Measurements from ENCODE around the gene FBXO10.

DNA sequence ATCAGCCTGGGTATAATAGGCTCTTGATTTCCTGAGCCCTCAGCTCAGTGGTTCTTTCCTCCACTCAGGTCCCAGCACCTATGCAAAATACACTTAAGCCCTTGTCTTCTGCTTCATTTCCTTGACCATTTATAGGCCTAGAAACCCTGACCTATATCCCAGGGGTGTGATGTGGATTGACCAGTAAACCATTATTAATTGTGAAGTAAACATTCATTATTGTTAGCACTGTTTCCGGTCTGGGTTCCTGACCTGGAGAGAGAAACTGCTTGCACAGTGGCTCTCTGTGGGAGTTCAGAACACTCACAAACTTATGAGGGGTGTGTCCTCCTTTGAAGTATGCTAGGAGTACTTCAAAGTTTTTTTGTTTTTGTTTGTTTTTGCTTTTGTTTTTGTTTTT is 35.8 kb upstream of the FBXO10 start:
- TF ChIP-seq POLR2A (IDR thresholded peaks at IDR 0.05; ENCODE audit: control extremely low read depth in 1 of 2, low read depth in 2 of 2, low read length in 2 of 2): no peak
- TF ChIP-seq CHD2 (IDR thresholded peaks at IDR 0.05; ENCODE audit: low read length): no peak
- TF ChIP-seq, protein P1, sequence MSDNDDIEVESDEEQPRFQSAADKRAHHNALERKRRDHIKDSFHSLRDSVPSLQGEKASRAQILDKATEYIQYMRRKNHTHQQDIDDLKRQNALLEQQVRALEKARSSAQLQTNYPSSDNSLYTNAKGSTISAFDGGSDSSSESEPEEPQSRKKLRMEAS (IDR thresholded peaks at IDR 0.05): no peak
- TF ChIP-seq CEBPB (IDR thresholded peaks at IDR 0.05; ENCODE audit: low read depth, low read length): no peak
- TF ChIP-seq CREB1 (IDR thresholded peaks at IDR 0.05): no peak
- TF ChIP-seq RBBP5 (IDR thresholded peaks at IDR 0.05; ENCODE audit: borderline replicate concordance, low read depth, low read length): no peak
- TF ChIP-seq KDM1A (IDR thresholded peaks at IDR 0.05; ENCODE audit: borderline replicate concordance, low read length): no peak
- TF ChIP-seq, protein P2, sequence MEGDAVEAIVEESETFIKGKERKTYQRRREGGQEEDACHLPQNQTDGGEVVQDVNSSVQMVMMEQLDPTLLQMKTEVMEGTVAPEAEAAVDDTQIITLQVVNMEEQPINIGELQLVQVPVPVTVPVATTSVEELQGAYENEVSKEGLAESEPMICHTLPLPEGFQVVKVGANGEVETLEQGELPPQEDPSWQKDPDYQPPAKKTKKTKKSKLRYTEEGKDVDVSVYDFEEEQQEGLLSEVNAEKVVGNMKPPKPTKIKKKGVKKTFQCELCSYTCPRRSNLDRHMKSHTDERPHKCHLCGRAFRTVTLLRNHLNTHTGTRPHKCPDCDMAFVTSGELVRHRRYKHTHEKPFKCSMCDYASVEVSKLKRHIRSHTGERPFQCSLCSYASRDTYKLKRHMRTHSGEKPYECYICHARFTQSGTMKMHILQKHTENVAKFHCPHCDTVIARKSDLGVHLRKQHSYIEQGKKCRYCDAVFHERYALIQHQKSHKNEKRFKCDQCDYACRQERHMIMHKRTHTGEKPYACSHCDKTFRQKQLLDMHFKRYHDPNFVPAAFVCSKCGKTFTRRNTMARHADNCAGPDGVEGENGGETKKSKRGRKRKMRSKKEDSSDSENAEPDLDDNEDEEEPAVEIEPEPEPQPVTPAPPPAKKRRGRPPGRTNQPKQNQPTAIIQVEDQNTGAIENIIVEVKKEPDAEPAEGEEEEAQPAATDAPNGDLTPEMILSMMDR (IDR thresholded peaks at IDR 0.05; ENCODE audit: control extremely low read depth in 1 of 3, insufficient read depth in 1 of 3, low read depth in 1 of 3, low read length in 3 of 3): no peak
- TF ChIP-seq KDM5A (IDR thresholded peaks at IDR 0.05; ENCODE audit: low read length): no peak
- TF ChIP-seq NANOG (IDR thresholded peaks at IDR 0.05; ENCODE audit: insufficient read depth, low read depth, low read length, poor library complexity, severe bottlenecking): no peak
- no peak for TF ChIP-seq YY1 (IDR thresholded peaks at IDR 0.05; ENCODE audit: low read depth, low read length)
